Activated T-cell treated with anti-CD3 and anti-CD28 coated beads, Interleukin-2, amount 50 U/mL, for 48 hours (primary cell): Measurements from ENCODE around the gene PCIF1.

Source experiments
- DNase-seq, 2 experiments: peaks; one replicate each; pipeline ENCODE4 v3.0.0-alpha.2; 2020

Gene PCIF1

DNA sequence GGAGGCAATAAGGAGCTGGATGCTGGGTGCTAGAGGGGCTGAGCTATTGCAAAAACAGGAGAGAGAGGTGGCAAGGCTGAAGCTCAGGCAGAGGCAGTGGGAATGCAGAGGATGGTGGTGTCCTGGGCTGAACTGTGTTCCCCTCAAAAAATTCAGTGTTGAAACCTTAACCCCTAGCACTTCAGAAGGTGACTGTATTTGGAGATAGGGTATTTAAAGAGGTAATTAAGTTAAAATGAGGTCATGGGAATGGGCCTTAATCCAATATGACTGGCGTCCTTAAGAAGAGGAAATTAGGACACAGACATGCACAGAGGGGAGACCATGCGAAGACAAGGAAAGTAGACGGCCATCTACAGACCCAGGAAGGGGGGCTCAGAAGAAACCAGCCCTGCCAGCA, 62.7 kb downstream of the PCIF1 start:
- DNase-seq, result no peak
